Lower leg skin (tissue), 4 donors: ENCODE data around the gene DUS2. TPM values are rescaled to one million over a fixed set of nuclear protein-coding genes. Genes with fewer than 3 reads are reported as not detected.

Experiments
- DNase-seq, 2 donors: peaks; one replicate each; pipeline ENCODE4 v3.0.0-alpha.2; 2019; ENCODE audit warnings: low spot score in 2 of 2
- H3K4me3 ChIP-seq: fragments of 200-600 bp; sonication (generic); 2 replicates; pipeline ENCODE4 v1.5.1; 2017; ENCODE audit warnings: mild to moderate bottlenecking, low read depth; ENCODE audit not compliant: poor library complexity, severe bottlenecking
- POLR2A ChIP-seq, 2 donors: fragments of 450-650 bp; IDR thresholded peaks; one replicate each; pipeline ENCODE4 v1.6.1; 2016 to 2017; ENCODE audit warnings: antibody characterized with exemption in 2 of 2, mild to moderate bottlenecking in 1 of 2, moderate library complexity in 1 of 2
- WGBS, 2 donors: methylation state at CpG; one replicate each; pipeline ENCODE4 v1.1.5; 2018; 5-methylcytosine and 5-hydroxymethylcytosine counted together
- intact Hi-C: fragments of 100-400 bp; cut with DNase I; formaldehyde crosslinking; loops from one replicate; pipeline ENCODE4 v1.15.0; 2023; ENCODE audit warnings: low total_unique reads
- total RNA-seq, 4 donors: library from RNA; depleted of rRNA; stranded (reverse); fragments of >200 nt; gene quantifications; one replicate each; pipeline ENCODE4 v1.1.0, GENCODE V29; 2016
- TF ChIP-seq, protein P1 (sequence below), 3 donors: fragments of 450-650 bp; IDR thresholded peaks; one replicate each; pipeline ENCODE4 v1.5.1; 2016; ENCODE audit warnings: antibody characterized with exemption in 3 of 3, mild to moderate bottlenecking in 3 of 3, moderate library complexity in 2 of 3

Gene DUS2
- total RNA-seq, 4 donors from 2014 or later = 13.7 to 24.0 (median 14.8) TPM

DNA sequence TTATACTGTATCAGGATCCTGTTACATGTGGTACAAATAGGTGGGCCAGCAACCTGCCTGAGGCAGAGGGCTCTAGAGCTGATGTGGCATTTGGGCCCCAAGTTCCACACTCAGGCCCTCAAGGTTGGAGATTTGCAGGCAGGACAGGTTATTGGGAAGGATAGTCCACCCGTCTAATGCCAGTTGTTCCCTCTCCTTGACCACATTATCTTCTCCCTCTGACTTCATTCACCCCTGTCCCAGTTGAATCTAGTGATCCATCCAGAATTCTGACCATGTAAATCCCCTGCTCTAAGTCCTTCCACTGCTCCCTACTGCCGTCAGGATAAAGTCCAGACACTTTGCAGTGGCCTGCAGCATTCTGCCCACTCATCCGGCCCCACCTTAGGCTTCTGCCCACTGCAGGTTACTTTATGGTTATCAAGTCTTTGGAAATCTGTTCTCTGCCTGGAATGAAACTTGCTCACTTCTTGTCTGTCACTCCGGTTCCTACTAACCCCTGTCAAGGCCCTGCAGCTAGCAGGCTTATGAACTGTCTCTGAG, 60.2 kb downstream of the DUS2 start:
- H3K4me3 ChIP-seq = no peak overlapping the region
- no peak for TF ChIP-seq POLR2A (IDR thresholded peaks at IDR 0.05)
- TF ChIP-seq, protein P1, sequence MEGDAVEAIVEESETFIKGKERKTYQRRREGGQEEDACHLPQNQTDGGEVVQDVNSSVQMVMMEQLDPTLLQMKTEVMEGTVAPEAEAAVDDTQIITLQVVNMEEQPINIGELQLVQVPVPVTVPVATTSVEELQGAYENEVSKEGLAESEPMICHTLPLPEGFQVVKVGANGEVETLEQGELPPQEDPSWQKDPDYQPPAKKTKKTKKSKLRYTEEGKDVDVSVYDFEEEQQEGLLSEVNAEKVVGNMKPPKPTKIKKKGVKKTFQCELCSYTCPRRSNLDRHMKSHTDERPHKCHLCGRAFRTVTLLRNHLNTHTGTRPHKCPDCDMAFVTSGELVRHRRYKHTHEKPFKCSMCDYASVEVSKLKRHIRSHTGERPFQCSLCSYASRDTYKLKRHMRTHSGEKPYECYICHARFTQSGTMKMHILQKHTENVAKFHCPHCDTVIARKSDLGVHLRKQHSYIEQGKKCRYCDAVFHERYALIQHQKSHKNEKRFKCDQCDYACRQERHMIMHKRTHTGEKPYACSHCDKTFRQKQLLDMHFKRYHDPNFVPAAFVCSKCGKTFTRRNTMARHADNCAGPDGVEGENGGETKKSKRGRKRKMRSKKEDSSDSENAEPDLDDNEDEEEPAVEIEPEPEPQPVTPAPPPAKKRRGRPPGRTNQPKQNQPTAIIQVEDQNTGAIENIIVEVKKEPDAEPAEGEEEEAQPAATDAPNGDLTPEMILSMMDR (IDR thresholded peaks at IDR 0.05) = no peak
- WGBS, 2 donors = 83 to 94% methylated on average over 4 of the region's 4 CpGs
- DNase-seq = peak in 1 of 2 donors; percentile 71
- intact Hi-C loops = loop anchor here (10.0 kb wide), 1 partner anchor 151 kb away; the partner anchor contains the start of gene ESRP2

DNA sequence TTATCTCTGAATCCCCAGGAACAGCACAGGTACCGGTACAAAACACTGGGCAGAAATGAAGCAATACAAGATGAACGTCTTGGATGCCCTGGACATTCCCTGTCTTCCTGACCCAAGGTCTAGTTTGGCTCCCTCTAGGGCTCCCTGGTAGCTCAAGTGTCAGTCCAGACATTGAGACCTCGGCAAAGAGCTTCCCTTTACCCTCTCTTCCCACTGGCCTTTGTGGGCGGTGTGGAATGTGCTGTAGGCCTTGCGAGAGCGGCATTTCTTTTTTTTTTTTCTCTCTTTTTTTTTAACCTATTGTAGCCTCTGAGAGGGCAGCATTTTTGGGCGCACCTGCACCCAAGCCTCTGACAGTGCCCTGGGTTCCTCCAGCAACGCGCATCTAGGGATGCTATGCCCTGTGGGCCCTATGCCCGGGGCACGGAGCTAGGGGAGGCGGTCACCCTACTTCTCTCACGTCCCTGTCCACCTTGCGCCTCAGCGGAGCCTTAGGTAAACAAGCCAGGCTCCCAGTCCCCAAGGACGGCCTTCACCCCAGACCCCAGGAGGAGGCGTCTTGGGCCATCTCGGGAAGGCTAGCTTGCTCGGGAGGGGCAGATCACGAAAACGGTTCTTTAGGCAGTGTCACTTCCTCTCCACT, 60.9 kb downstream of the DUS2 start:
- H3K4me3 ChIP-seq = peak overlapping the region; percentile 45
- intact Hi-C loops = loop anchor here (10.0 kb wide), 1 partner anchor 151 kb away; the partner anchor contains the start of gene ESRP2
- no peak for TF ChIP-seq POLR2A (IDR thresholded peaks at IDR 0.05)
- TF ChIP-seq, protein P1 (IDR thresholded peaks at IDR 0.05) = no peak
- 42 to 46% methylated on average over 18 to 21 of the region's 21 CpGs for WGBS, 2 donors
- no peak for DNase-seq

DNA sequence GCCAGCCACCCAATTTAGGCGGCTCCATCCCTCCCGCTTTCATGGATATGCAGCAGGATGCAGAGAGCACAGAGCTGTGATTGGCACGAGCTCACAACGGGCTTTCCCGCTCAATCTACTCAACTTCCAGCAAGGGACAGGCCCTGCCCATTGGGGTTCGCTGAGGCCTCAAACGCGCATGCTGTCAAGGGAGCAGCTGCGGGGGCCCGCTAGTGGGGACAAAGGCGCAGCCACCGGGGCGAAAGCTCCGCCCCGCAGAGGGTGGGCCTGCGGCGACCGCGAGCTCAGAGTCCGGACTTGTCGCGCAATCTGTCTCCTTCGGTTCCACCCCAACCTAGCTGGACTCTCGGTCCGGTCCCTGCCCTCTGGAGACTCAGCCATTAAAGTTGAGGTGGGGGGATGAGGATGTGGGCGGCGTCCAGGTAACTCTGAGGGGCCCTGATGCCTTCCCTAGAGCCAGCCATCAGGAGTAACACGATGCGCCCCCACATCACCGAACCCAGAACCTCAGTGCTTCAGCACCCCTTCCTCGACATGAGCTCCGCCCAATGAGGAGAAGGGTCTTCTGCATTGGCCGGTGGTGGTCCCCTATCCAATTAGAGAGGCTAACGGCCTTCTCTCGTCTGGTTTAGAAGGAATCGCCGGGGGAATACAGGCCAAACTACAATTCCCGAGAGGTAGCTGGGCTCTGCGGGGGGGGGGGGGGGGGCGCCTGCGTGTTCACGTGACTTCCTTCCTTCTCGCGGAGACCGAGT, 61.6 kb downstream of the DUS2 start:
- intact Hi-C loops = loop anchor here (10.0 kb wide), 1 partner anchor 150 kb away; the partner anchor contains the start of gene ESRP2
- 1 to 2% methylated on average over 30 to 35 of the region's 45 CpGs for WGBS, 2 donors
- peak in 1 of 2 donors; percentile 25 for TF ChIP-seq POLR2A (IDR thresholded peaks at IDR 0.05)
- TF ChIP-seq, protein P1 (IDR thresholded peaks at IDR 0.05) = peak in 1 of 3 donors; percentile 20
- peak; percentile 84 to 97 for DNase-seq
- peak overlapping the region; percentile 45 for H3K4me3 ChIP-seq

DNA sequence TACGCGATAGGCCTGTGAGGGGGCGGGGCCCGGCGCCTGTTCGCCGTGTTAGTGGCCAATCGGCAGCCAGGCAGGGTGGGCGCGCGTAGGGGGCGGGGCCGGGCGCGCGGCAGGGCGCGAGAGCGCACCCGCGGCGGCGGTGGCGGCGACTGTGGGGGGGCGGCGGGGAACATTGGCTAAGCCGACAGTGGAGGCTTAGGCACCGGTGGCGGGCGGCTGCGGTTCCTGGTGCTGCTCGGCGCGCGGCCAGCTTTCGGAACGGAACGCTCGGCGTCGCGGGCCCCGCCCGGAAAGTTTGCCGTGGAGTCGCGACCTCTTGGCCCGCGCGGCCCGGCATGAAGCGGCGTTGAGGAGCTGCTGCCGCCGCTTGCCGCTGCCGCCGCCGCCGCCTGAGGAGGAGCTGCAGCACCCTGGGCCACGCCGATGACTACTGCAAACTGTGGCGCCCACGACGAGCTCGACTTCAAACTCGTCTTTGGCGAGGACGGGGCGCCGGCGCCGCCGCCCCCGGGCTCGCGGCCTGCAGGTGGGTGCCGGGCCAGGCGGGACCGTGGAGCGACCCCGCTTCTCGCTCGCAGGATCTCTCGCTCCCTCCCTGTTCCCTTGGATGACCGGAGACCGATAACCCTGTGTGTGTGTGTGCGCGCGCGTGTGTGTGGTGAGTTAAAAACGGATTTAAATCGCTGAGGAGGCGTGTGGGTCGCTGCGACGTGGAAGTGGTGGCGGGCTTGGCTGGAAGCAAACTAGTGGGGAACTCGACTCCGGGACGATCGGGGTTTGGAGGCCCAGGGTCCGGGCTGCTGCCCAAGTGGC, 62.4 kb downstream of the DUS2 start, which contains the start of gene NFATC3:
NFATC3 (plus strand) TSS at position 112 of the 813 bp plus-strand sequence; CDS start at position 424, 312 bp downstream.
- DNase-seq = peak; percentile 98 to 100
- intact Hi-C loops = loop anchor here (10.0 kb wide), 1 partner anchor 149 kb away; the partner anchor contains the start of gene ESRP2
- 0 to 1% methylated on average over 37 to 76 of the region's 104 CpGs for WGBS, 2 donors
- H3K4me3 ChIP-seq = peak within 1 kb of the TSS; percentile 78
- no peak for TF ChIP-seq POLR2A (IDR thresholded peaks at IDR 0.05)
- TF ChIP-seq, protein P1 (IDR thresholded peaks at IDR 0.05) = no peak

DNA sequence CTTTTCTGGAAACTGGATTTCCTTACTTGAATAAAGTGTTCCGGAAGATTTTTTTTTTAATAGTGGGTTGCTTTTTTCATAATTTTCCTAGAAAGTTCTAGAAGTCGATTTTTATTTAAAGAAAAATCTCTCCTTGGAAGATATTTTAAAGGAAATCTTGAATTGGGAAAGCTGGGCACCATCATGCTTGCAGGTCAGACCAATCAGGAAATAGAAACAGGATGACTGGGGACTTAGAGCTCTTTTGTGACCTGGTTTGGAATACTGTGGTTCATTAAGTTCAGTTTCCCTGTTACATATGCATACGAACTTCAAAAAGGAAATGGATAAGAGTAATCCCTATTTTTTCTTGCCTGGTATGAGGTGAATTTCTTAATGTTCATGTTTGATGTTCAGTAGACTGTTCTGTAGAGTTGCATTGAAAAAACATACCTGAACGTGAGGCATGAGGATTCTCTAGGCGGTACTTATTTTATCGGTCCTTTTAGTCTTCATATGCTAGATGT, 63.3 kb downstream of the DUS2 start:
- intact Hi-C loops = loop anchor here (10.0 kb wide), 1 partner anchor 148 kb away; the partner anchor contains the start of gene ESRP2
- DNase-seq = no peak
- 0% methylated on average over 6 of the region's 6 CpGs for WGBS, 2 donors
- H3K4me3 ChIP-seq = peak overlapping the region; percentile 78
- TF ChIP-seq, protein P1 (IDR thresholded peaks at IDR 0.05) = no peak
- TF ChIP-seq POLR2A (IDR thresholded peaks at IDR 0.05) = no peak
